NB4 (cell line): ENCODE results near the gene TMEM150B.

Experiments used
- DNase-seq: peaks from one replicate; pipeline ENCODE4 v3.0.0; 2010; ENCODE audit warnings: low read depth
- H3K4me3 ChIP-seq: one replicate; pipeline ENCODE4 v1.5.1; 2011; ENCODE audit warnings: mild to moderate bottlenecking, low read depth, low read length, moderate library complexity
- CTCF ChIP-seq: IDR thresholded peaks from one replicate; pipeline ENCODE4 v1.5.1; 2012; ENCODE audit warnings: low read depth, low read length
- MAX ChIP-seq: IDR thresholded peaks from 2 replicates; pipeline ENCODE4 v1.6.1; 2011; ENCODE audit warnings: low read depth, low read length
- MYC ChIP-seq: IDR thresholded peaks from 2 replicates; pipeline ENCODE4 v1.6.1; 2011; ENCODE audit warnings: low read depth, low read length
- POLR2A ChIP-seq: IDR thresholded peaks from 2 replicates; pipeline ENCODE4 v1.6.1; 2011; ENCODE audit warnings: mild to moderate bottlenecking; ENCODE audit not compliant: insufficient read length; ENCODE audit errors: extremely low read depth

TMEM150B gene

GRCh38 chr19:55277494-55277893 lies 47.6 kb downstream of the TMEM150B start:
- DNase-seq: no peak
- TF ChIP-seq MAX: no peak
- TF ChIP-seq CTCF: no peak
- TF ChIP-seq POLR2A: no peak
- TF ChIP-seq MYC: no peak
- no peak overlapping the region for H3K4me3 ChIP-seq

GRCh38 chr19:55276720-55277430 lies 48.3 kb downstream of the TMEM150B start:
- no peak for DNase-seq
- TF ChIP-seq POLR2A (no peak), MAX (no peak), MYC (no peak), CTCF (no peak)
- H3K4me3 ChIP-seq: no peak overlapping the region

- no peak overlapping the region for H3K4me3 ChIP-seq
- no peak for DNase-seq
- no peak for TF ChIP-seq MYC
- no peak for TF ChIP-seq CTCF
- no peak for TF ChIP-seq MAX
These were observed 49.1 kb downstream of the TMEM150B start for GRCh38 chr19:55275851-55276719.

- H3K4me3 ChIP-seq: no peak overlapping the region
- no peak for DNase-seq
- TF ChIP-seq MAX: no peak
These were observed 51.0 kb downstream of the TMEM150B start for GRCh38 chr19:55273978-55274707.

GRCh38 chr19:55272142-55272541 lies 53.0 kb downstream of the TMEM150B start:
- no peak for TF ChIP-seq MAX
- no peak for TF ChIP-seq CTCF
- no peak for TF ChIP-seq MYC
- TF ChIP-seq POLR2A: no peak
- H3K4me3 ChIP-seq: no peak overlapping the region
- no peak for DNase-seq
